HG03520 (cell line): ENCODE data around the gene ANKRD39.
"Not testable (repeated sequence)": the region's sequence is repeated elsewhere in the genome, so short reads cannot be mapped to it uniquely, and the experiment has no call there.

Experiments used
- ATAC-seq: cut with Tn5 transposase; IDR thresholded peaks from one replicate; pipeline ENCODE4 v1.9.1; 2021; ENCODE audit warnings: mild to moderate bottlenecking, moderate library complexity; ENCODE audit not compliant: unreplicated experiment

ANKRD39 gene

DNA sequence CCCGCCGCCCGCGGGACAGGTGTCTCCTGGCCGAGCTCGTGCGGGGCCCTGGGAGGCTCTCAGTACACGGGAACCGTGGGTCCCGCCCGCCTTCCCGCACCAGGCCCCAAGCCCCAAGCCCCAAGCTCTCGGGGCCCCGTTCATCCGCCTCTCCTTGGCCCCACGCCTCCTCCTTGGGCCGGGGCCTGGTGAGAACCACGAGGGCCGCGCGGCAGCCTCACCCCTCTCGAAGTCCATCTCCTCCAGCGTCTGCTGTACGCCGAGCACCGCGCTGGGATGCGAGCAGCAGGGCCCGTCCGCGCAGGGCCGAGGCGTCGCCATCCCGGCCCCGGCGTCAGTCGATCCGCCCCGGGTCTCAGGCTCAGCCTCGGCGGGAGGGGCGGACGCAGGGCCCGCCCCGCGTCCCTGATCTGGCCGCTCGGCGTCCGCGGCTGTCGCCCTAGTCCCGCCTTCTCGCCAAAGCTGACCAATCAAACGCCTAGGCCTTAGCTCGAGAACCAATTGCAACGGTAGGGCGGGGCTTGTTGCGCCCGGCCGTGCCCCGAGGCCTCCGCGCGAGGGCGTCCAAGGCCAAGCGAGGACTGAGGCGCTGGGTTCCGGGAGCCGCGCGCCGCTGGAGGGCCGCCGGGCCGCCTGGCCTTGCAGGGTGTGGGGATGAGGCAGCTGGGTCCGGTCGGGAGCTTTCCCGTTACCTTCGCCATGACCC, at the start of gene ANKRD39:
Gene ANKRD39, minus strand, starts transcription at position 350 of the 706 bp plus-strand sequence. Its CDS starts 29 bp downstream, at position 321.
- ATAC-seq = peak; percentile 96

DNA sequence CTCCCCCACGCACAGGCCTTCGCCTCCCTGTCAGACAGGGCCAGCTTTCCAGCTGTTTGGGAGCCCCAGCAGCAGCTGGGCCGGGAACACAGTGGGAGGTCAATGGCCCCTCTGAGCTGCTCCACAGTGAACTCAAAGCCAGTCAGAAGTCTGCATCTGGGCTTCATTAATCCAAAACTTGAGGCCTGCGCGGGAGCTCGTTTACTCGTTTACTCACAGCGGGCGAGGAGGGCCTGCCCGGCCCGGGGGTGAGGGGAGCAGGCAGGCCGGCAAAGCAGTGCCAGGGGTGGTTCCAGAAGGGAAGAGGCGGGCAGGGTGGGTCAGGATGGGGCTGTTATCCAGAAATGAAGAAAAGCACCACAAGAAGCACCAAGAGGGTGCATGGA, 48.9 kb upstream of the ANKRD39 start:
- ATAC-seq = no peak

DNA sequence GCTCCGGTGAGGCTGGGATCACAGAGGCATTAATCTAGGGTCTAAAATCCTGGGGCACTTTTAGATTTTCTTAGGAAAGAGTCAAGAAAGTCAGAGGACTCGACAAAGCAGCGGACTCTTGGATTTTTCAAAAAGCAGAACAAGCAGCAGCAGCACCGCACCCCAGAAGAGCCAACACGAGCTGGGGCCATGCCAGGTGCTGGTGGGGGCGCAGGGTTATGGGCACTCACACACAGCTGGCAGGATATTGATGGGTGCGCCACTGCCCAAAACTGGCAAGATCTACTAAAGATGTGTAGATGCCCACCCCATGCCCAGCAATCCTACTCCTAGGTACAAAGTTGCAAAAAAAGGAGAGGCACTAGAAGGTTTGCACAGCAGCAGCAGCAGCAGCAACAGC, 46.0 kb upstream of the ANKRD39 start:
- ATAC-seq = no peak

DNA sequence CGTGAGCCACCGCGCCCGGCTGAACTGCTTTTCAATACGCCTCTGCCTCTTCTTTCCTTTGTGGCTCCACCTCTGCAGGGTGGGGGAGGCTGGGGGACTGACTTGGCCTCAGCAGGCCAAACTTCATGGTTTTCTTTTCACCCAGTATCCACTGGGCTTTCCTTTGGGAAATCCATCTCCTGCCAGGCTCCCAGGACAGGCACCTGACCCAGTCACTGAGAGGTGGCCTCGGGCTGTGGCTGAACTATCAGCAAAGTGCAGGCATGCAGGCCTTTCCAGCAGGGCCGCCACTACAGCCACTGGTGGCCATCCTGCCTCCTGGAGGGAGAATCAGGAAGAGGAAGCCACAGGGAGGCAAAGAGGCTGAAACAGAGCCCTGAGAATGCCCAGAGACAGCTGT, 45.5 kb upstream of the ANKRD39 start:
- ATAC-seq = no peak

- no peak for ATAC-seq
Observed at GRCh38 chr2:96900237-96900636, 42.4 kb upstream of the ANKRD39 start.

DNA sequence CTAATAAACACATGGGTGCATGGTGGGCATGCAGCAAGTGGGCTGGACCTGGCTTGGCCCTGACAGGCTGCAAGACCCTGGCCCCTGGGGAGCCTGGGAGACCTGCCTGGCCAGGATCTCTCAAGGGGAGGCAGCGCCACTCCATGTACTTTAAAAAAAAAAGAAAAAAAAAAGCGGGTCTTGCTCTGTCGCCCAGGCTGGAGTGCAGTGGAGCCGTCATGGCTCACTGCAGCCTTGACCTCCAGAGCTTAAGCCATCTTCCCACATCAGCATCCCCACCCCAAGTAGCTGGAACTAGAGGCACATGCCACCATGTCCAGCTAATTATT, 41.6 kb upstream of the ANKRD39 start:
- ATAC-seq = no peak

GRCh38 chr2:96898641-96899412, 41.0 kb upstream of the ANKRD39 start:
- ATAC-seq = no peak

DNA sequence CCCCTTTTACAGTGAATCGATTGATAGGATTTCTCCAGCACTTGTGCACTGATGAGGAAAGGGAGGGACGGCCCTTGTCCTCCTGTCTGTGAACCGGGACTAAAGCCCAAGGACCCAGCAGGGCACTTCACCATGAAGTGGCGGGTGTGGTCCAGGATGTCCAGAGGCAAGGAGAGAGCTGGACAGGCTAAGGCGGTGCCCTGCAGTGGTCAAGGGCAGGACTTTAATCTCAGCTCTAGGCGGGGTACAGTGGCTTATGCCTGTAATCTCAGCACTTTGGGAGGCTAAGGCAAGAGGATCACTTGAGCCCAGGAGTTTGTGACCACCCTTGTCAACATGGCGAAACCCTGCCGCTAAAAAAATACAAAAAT, 40.3 kb upstream of the ANKRD39 start:
- ATAC-seq = no peak

DNA sequence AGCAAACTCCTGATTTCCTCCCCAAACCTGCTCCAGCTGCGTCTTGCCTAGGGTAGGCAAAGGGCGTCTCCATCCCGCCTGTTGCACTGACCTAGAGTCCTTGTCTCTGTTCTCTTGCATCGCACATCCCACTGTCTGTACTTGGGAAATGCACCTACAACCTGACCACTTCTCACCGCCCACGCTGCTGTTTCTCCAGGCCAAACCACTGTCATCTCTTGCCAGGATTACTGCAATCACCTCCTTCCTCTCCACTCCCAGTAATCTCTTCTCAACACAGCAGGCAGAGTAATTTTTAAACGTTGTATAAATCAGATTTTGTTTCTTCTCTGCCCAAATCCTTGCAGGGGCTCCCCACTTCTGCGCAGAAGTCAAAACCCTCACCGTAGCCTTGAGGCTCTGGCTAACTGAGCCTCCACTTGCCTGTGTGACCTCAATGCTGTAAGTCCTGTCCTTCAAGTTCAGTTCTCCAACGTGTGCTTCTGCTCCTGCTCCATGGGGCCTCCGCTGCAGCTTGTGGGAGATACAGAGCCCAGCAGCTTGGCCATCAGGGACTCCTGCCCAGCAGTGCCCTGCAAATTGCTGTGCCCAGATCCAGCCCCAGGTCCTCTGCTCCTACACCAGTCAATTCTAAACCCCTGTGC, 39.8 kb upstream of the ANKRD39 start:
- ATAC-seq = no peak

DNA sequence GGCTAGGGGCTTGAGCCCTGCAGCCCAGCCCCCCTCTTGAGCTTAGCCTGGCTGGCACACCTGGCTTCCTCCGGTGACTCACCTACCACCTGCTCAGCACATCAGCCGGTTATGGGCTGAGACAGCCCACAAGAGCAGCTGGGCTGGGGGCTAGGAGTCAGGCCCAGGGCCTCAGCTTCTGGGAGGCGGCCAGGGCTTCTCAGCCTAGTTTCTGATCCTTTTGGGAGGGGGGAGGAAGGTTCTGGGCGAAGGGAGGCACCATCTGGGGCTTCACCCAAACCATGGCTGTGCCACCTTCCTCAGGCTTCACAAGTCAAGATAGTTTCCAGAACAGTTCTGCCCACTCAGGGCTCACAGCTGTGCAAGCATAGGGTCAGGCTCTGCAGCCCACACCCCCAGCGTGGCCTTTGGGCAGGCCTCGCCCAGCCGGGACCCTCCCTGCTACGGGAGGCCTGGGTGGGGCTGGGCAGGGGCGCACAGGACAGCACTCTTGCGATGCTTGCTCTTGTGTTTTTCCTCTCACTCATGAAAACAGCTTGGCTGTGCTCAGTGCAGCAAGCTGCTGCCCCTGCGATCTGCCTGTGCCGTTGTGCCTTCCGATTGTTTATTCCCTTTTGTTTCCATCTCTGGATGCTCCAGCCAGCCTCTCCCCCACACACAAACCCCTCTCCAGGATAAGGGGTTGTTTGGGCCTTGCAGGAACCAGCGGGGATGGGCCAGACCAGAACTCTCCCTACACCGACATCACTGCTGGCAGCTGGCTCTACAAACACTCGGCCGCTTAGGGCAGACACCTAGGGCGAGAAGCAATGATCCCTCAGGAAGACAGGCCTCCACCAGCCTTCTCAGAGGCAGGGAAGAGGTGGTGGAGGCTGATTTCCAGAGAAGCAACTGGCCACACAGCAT, 38.2 kb upstream of the ANKRD39 start:
- ATAC-seq = no peak

DNA sequence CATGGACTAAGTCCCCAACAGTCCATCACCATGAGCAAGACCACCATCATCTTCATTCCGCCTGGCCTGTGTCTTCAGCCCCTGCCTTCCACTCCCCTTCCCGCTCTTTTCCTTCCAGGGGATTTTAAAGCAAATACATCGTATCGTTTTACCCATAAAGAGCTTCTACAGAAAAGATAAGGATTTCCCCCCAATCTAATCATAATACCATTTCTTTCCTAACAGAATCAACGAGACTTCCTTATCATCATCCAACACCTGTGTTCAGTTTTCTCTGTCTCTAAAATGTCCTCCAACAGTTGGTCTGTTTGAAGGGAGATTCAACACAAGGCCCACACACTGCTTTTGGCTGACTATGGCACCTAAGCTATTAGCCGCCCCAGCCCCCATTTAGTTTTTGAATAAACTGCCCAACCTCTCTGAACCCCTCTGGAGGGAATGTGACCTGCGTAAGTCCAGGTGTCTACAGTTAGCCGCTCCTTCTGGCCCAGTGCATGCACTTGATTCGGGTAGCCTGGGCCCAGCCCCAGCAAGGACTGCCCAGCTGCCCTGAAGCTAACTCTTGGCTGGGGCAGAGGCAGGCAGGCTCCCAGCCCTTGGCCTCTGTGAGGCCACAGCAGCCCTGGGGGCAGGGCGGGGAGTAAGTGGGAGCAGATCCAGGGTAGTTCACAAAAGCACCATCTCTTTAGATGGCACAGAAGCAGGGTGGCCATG, 37.4 kb upstream of the ANKRD39 start:
- ATAC-seq = no peak

- no peak for ATAC-seq
Observed at GRCh38 chr2:96894151-96894531, 36.3 kb upstream of the ANKRD39 start.

DNA sequence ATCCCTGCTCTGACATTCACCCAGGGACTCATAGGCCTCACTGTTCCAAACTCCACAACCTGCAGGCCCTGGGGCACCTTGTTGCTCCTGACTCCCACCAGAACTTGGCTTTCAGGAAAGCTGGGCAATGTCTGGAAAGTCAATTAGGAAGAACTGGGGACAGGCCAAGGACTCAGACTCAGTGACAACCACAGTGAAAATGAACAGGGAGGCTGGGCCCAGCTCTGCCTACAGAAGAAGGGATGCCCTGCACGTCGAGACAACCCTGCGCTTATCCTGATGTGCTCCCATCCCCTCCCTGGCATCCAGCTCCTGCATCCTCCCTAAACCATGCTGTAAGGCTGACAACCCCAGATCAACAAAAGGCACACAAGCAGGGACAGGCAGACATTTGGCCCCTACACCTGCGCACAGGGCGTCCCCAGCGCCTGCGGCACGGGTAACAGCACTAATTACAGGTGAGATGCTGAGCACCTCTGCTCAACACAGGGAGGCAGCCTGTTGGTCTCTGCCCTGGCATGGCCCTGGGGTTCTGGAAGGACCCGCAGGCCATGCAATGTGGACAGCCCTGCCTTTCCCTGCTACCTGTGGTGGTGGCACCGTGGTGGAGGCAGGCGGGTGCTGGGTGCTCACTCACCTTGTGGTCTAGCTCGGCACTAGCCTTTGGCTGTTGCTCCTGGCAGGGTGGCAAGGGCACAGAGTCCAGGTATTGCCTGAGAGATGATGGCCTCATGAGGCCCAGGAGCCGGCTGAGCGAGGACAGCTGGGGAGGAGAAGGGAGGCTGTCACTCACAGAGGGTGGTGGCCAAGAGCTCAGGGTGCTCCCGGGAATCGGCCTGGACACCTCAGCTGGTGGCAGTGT, 35.7 kb upstream of the ANKRD39 start:
- no peak for ATAC-seq

GRCh38 chr2:96891591-96892333, 33.9 kb upstream of the ANKRD39 start:
- ATAC-seq = no peak

- no peak for ATAC-seq
Observed at GRCh38 chr2:96890726-96891385, 33.0 kb upstream of the ANKRD39 start.

DNA sequence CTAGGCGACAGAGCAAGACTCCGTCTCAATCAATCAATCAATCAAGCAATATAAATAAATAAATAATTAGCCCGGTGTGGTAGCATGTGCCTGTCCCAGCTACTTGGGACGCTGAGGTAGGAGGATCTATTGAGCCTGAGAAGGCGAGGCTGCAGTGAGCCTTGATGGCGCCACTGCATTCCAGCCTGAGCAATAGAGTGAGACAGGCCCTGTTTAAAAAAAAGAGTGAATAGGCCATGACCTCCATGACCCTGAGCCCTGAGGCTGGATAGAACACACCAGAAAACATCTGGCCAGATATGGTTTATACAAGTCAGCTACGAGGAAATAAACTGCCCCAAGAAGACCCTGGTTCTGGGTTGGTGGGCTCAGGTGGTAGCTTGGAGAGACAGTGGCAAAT, 32.4 kb upstream of the ANKRD39 start:
- no peak for ATAC-seq

GRCh38 chr2:96889502-96889901, 31.7 kb upstream of the ANKRD39 start:
- ATAC-seq = not testable (repeated sequence)
